CD4-positive, alpha-beta T cell treated with Interleukin-4 for 4 hours (primary cell): ENCODE results near the gene DOC2A.

Experiments
- DNase-seq: peaks from one replicate; pipeline ENCODE4 v3.0.0-alpha.2; 2020

DOC2A gene

GRCh38 chr16:29987371-29988085, 23.3 kb downstream of the DOC2A start:
- DNase-seq: no peak

DNA sequence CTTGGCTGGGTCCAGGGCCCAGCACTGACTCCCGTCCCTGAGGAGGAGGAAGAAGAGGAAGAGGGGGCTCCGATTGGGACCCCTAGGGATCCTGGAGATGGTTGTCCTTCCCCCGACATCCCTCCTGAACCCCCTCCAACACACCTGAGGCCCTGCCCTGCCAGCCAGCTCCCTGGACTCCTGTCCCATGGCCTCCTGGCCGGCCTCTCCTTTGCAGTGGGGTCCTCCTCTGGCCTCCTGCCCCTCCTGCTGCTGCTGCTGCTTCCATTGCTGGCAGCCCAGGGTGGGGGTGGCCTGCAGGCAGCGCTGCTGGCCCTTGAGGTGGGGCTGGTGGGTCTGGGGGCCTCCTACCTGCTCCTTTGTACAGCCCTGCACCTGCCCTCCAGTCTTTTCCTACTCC, 23.9 kb downstream of the DOC2A start:
- no peak for DNase-seq

- no peak for DNase-seq
These were observed 24.6 kb downstream of the DOC2A start for GRCh38 chr16:29986231-29986630.

DNA sequence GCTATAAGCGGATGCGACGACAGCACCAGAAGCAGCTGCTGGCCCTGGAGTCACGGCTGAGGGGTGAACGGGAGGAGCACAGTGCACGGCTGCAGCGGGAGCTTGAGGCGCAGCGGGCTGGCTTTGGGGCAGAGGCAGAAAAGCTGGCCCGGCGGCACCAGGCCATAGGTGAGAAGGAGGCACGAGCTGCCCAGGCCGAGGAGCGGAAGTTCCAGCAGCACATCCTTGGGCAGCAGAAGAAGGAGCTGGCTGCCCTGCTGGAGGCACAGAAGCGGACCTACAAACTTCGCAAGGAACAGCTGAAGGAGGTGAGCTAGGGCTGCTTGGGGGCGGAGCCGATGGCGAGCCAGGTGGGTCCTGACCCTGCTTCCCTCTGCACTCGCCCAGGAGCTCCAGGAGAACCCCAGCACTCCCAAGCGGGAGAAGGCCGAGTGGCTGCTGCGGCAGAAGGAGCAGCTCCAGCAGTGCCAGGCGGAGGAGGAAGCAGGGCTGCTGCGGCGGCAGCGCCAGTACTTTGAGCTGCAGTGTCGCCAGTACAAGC, 25.5 kb downstream of the DOC2A start:
- DNase-seq: no peak

- no peak for DNase-seq
These were observed 26.1 kb downstream of the DOC2A start for GRCh38 chr16:29984764-29985147.

DNA sequence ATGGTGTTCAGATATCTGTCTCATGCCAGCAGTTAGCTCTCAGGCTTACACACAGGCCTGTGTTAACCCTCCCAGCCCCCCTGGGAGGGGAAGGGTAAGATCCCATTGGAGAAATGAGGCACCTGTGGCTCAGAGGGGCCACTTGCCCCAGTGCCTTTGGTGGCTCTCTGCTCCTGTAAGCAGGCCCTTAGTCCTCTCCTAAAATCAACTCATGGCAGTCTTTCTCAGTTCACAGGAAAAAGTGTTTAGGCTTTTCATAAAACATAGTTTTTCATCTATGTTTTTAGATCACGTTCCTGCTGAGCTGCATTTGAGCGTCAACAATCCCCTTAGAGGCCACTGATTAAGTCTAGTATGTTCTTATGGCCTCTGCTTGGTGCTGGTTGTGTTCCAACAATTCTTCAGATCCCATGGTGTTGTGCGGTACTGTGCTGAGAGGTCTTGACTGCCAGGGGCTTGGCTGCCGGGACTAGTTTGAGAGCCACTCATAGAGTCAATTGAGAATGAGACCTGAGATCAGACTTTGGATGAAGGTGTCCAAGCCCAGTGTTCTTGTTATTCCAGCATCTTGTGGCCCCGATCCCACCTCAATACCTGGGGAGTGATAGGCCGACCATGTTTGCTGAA, 26.6 kb downstream of the DOC2A start:
- no peak for DNase-seq

- no peak for DNase-seq
These were observed 27.2 kb downstream of the DOC2A start for GRCh38 chr16:29983420-29984136.

- DNase-seq: no peak
These were observed 28.0 kb downstream of the DOC2A start for GRCh38 chr16:29982560-29983419.

DNA sequence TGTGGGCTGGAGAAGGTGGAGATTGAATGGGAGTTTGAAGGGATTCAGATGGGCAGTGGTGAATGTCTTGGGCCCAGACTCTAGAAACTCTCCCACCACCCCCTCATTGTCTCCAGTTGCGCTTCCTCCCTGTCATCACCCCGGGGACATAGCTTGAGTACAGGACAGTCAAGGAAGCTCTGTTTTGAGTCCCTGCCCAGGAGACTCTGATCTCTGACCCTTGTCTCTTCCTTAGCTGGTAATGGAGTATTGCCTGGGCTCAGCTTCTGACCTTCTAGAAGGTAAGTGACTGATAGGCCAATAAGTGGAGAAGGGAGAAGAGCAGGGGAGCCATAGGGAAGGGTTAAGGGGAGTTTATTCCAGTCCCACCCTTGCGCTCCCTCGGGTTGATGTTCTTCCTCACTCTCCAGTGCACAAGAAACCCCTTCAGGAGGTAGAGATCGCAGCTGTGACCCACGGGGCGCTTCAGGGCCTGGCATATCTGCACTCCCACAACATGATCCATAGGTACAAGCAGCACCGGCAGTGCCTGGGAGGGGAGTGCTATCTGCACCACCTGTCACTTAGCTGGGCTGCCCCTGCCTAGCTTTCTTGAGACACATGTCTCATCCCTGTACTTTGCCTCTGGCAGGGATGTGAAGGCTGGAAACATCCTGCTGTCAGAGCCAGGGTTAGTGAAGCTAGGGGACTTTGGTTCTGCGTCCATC, 32.1 kb downstream of the DOC2A start:
- DNase-seq: no peak

DNA sequence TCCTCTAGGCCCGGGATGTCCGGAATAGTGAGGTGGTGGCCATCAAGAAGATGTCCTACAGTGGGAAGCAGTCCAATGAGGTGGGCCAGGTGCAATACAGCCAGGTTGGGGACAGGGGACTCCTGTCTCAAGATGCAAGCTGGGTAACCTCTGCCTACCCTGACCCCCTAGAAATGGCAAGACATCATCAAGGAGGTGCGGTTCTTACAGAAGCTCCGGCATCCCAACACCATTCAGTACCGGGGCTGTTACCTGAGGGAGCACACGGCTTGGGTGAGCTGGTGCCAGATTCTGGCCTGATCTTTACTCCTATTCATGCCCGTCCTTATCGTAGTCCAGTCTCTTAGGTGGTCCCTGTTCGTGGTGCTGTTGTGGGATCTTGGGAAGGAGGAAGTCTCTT, 32.7 kb downstream of the DOC2A start:
- DNase-seq: no peak

- DNase-seq: no peak
These were observed 33.6 kb downstream of the DOC2A start for GRCh38 chr16:29977063-29977825.

DNA sequence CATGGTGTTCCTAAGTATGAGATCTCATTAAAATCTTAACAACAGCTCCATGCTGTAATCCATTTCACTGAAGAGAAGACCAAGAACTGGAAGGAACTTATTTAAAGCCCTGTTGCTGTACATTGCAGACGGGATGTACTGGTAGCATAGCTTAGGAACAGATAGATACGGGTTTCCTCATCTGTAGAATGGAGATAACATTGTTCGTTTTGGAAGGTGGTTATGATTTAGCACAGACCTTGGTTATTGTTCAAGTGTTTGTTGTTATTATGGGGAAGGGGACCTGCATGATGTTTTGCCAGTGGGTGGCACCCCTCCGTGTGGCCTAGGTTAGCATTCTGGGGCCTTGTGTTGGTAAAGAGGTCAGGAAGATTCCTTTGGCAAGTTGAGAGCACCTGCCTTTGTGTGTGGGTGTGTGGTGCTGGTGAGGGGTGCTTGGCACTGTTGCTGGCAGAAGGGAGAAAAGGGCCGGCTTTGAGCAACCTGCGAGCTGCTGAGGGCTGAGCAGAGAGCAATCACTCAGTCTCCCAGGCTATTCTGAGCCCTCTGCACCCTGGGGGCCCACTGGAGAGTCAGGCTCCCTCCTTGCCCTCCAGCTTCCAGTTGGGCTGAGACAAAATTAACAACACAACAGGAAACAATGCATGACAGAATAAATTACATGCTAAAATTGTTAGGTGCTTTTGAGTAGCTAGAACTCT, 34.9 kb downstream of the DOC2A start:
- no peak for DNase-seq

- no peak for DNase-seq
These were observed 35.7 kb downstream of the DOC2A start for GRCh38 chr16:29975134-29975538.

DNA sequence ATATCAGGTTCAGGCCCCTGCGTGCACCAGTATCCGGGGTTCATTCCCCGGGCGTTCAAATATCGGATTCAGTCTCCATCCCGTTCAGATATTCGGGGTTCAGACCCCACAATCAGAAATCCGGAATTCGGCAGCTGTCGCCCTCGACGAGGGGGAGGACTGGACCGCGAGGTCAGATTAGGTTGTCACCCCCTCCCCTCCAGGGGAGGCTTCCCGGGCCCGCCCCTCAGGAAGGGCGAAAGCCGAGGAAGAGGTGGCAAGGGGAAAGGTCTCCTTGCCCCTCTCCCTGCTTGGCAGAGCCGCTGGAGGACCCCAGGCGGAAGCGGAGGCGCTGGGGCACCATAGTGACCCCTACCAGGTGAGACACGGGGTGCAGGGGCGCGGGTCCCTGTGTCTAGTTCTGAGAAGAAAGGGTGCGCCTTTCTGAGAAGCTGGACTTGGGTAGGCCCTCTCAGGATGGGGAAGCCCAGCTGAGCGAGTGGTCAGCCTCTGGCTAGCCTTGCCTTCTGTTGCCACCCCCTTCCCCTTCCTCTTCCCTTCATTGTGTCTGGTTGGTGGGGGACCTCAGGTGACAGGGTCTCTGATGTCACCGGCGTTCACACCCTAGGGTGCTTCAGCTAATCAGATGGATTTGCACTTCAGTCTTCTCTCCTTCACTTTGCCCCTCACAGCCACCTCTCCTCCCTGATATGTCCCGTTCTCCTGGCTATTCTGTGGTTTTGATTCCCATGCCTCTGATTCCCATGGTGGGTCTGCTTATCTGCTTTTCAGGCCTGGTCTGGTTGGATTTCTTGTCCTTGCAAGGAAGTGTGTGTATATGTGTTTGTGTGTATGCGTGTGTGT, 36.3 kb downstream of the DOC2A start:
- no peak for DNase-seq

GRCh38 chr16:29973384-29974246, 37.2 kb downstream of the DOC2A start, which contains the start of gene TAOK2:
Gene TAOK2, plus strand, starts transcription at chr16:29973868. Its CDS starts 3,905 bp downstream, at chr16:29977773.
- DNase-seq: peak; percentile 98

DNA sequence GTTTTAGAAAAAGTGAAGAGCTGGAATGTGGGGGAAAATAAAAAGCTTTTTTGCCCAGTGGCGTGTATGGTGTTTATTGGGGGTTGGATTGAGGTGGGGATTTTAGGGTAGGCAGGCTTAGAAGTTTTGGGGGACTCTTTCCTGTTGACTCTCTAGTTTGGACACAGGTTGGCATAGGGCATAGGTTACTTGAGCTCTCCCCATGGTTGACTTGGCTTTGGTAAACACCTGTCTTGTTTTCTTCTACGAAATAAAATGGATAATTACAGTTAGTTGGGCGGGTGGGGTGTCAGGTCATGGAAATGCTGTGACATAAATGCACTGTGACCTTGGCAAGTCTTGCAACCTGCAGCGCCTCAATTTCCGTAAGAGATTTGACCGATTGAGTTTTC, 37.8 kb downstream of the DOC2A start:
- no peak for DNase-seq

DNA sequence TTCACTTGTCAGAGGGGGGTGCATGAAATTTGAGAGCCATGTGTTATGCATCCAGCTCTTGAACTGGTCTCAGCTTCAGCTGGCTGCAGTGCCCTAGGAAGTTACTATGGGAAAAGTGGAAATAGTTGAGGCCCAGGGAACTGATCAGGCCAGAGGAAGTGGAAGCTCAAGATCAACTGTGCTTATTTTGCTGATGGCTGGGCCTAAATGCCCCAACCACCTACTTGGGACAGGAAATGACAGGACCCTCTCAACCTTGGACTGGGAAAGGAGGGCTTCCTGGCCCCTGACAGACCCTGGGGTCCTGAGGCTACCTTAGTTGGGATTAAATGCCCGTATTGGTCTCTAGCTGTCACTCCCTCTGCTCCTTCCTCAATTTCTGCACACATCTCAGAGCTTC, 38.3 kb downstream of the DOC2A start:
- DNase-seq: no peak

GRCh38 chr16:29971304-29971703, 39.5 kb downstream of the DOC2A start:
- DNase-seq: no peak

DNA sequence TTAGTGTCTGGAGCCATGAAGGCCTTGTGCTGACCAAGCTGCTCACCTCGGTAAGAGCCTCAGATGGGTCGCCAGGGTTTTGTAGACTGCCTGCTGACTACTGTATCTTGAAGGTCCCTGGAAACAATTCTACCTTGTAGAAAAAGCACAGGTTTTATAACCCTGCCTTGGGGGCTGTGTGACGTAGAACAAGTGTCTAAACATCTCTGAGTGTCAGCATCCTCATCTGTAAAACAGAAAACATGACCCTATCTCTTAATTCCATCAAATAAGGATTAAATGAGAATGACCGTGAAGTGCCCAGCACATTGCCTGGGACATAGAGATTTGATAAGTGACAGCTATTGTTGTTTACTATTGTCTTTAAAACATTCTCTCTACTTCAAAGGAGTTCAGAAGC, 42.6 kb downstream of the DOC2A start:
- DNase-seq: no peak
